ENCODE data around the gene EMSY.
A peak's percentile ranks its signal among the peaks of the same experiment; 100 is the strongest.
"Not testable (repeated sequence)": the region's sequence is repeated elsewhere in the genome, so short reads cannot be mapped to it uniquely, and the experiment has no call there.

The EMSY gene

GRCh38 chr11:76524919-76525318, 80.1 kb downstream of the EMSY start:
- no peak for DNase-seq

- no peak for DNase-seq
These were observed 82.1 kb downstream of the EMSY start for GRCh38 chr11:76526878-76527277.

- no peak for DNase-seq
These were observed 97.6 kb downstream of the EMSY start for GRCh38 chr11:76542436-76542835.

- no peak for DNase-seq
These were observed 98.3 kb downstream of the EMSY start for GRCh38 chr11:76543006-76543703.

- DNase-seq: no peak
These were observed 106.0 kb downstream of the EMSY start for GRCh38 chr11:76550781-76551180.

- DNase-seq: no peak
These were observed 106.6 kb downstream of the EMSY start for GRCh38 chr11:76551400-76551799.

GRCh38 chr11:76552987-76553386, 108.2 kb downstream of the EMSY start:
- DNase-seq: no peak

- DNase-seq: no peak
These were observed 109.0 kb downstream of the EMSY start for GRCh38 chr11:76553554-76554476.

GRCh38 chr11:76554767-76555166, 109.9 kb downstream of the EMSY start:
- DNase-seq: no peak

- no peak for DNase-seq
These were observed 112.6 kb downstream of the EMSY start for GRCh38 chr11:76557466-76557865.

GRCh38 chr11:76558473-76558872, 113.7 kb downstream of the EMSY start:
- DNase-seq: no peak

GRCh38 chr11:76558891-76559290, 114.1 kb downstream of the EMSY start:
- DNase-seq: no peak

GRCh38 chr11:76559346-76559745, 114.5 kb downstream of the EMSY start:
- no peak for DNase-seq

- peak; percentile 20 to 21 for DNase-seq
These were observed 115.4 kb downstream of the EMSY start for GRCh38 chr11:76560219-76560618.

GRCh38 chr11:76561245-76561644, 116.4 kb downstream of the EMSY start:
- no peak for DNase-seq

- no peak for DNase-seq
These were observed 117.7 kb downstream of the EMSY start for GRCh38 chr11:76562541-76562940.

GRCh38 chr11:76564364-76564763, 119.5 kb downstream of the EMSY start:
- no peak for DNase-seq

GRCh38 chr11:76566811-76567210, 122.0 kb downstream of the EMSY start:
- DNase-seq: no peak

- no peak for DNase-seq
These were observed 122.4 kb downstream of the EMSY start for GRCh38 chr11:76567261-76567660.

- no peak for DNase-seq
These were observed 123.3 kb downstream of the EMSY start for GRCh38 chr11:76568139-76568538.

GRCh38 chr11:76568621-76569020, 123.8 kb downstream of the EMSY start:
- DNase-seq: no peak

- DNase-seq: not testable (repeated sequence)
These were observed 127.5 kb downstream of the EMSY start for GRCh38 chr11:76572181-76572875.

- DNase-seq: no peak
These were observed 129.6 kb downstream of the EMSY start for GRCh38 chr11:76574406-76574805.

GRCh38 chr11:76574879-76575278, 130.1 kb downstream of the EMSY start:
- DNase-seq: no peak

All from activated CD4-positive, alpha-beta T cell treated with anti-CD3 and anti-CD28 coated beads, Interleukin-2, amount 50 U/mL, for 48 hours (primary cell).